GM12872 (cell line): Measurements from ENCODE around the gene NOX5.

Experiments
- TF ChIP-seq, protein P1 (sequence below): IDR thresholded peaks from 3 replicates; pipeline ENCODE4 v1.5.1; 2011; ENCODE audit warnings: low read depth, mild to moderate bottlenecking, low read length, moderate library complexity; ENCODE audit not compliant: insufficient read depth

NOX5 gene

DNA sequence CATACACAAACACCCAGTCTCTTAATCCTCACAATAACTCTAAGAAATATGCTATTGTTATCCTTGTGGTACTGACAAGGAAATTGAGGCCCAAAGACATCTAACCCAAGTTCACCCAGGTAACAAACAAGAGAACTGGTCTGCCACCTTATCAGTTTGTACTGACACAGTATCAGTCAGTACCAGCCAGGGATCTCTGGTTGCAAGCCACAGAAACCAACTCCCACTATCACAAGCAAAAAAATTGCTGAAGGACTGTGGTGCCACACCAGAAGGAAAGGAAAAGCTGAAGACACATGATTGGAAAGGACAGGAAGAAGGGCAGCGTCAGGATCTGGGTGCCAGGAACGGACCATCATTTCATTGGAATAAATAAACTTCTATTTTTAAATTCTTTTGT is 82.1 kb downstream of the NOX5 start:
- TF ChIP-seq, protein P1, sequence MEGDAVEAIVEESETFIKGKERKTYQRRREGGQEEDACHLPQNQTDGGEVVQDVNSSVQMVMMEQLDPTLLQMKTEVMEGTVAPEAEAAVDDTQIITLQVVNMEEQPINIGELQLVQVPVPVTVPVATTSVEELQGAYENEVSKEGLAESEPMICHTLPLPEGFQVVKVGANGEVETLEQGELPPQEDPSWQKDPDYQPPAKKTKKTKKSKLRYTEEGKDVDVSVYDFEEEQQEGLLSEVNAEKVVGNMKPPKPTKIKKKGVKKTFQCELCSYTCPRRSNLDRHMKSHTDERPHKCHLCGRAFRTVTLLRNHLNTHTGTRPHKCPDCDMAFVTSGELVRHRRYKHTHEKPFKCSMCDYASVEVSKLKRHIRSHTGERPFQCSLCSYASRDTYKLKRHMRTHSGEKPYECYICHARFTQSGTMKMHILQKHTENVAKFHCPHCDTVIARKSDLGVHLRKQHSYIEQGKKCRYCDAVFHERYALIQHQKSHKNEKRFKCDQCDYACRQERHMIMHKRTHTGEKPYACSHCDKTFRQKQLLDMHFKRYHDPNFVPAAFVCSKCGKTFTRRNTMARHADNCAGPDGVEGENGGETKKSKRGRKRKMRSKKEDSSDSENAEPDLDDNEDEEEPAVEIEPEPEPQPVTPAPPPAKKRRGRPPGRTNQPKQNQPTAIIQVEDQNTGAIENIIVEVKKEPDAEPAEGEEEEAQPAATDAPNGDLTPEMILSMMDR: no peak

DNA sequence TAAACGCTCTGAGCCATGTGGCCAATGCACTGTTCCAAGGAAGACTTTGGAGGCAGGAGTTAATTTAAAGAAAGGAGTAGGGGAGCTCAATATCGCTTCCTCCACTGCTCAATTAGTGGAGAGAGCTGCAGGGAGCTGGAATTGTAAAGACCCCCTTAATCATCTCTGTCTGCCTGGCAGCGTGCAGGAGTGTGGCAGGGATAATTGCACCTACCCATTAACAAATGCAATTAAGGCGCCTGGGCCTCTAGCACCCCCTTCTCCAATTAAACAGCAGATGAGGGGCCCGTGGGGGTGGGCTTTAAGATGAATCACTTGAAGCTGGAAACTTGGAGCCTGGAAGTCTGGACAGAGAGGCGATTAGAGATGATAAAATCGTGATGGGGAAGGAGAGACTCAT is 84.3 kb downstream of the NOX5 start:
- TF ChIP-seq, protein P1: no peak

DNA sequence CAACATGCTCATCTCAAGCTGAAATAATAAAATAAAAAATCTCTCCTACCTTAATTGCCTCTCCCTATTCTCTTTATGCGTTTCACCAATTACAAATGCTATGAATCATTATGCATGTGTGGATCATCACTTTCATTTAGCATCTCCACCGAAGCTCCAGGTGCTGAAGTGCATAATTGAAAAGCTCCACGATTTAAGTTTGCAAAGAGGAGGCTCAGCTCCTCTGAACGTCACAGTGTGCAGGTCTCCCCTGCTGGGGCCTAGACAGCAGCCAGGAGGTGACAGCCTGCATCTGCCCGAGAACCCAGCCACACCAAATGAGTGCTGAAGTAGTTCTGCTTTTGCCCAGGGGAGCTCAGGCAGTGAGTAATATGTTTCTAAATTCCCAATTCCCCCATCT is 85.4 kb downstream of the NOX5 start:
- TF ChIP-seq, protein P1: no peak

DNA sequence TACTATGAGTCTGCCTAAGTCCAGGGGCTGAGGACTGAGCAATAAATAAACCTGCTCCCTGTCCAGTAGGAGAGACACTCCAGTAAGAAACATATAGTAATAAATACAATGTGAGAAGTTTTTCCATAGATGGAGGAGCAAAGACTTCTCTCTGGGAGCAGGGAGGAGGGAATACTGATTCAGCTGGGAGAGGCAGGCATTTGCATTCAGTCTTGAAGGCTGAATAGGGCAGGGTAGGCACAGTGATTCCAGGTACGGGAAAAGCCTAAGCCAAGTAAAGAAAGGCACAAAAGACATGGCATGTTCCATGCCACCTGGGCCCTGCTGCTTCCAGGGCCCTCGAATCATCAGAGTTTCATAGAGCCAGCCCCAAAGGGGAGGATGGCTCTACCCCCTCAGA is 86.3 kb downstream of the NOX5 start:
- TF ChIP-seq, protein P1: no peak

DNA sequence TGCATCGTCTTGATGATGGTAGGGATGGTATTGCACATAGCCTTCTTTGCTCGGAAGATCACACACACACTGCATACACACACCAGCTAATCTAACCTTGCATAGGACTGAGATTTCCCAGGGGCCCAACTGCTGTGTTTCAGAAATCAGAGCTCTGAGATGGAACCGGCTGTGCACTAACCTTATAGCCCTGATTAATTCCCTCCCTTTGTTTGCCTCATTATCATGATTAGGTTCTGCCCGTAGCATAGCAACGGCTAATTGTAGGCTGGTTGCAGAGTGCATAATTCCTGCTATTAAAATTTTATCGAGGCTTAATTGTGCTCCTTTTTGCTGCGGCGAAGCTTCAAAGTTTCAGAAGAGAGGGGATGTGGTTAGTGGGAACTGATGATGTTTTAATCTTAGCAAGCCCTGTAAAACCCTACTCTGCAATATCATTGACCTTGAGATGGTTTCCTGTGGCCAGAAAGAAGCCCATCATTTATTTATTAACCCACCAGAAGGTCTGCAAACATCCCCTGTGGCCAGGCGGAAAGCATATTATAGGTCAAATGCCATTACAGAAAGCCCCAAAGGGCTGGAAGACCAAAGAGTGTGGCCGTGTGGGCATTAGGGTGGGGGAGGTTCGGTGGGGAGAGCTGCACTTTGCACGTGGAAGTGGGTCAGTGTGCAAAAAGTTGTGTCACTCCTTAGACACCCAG is 89.7 kb downstream of the NOX5 start:
- TF ChIP-seq, protein P1: no peak

DNA sequence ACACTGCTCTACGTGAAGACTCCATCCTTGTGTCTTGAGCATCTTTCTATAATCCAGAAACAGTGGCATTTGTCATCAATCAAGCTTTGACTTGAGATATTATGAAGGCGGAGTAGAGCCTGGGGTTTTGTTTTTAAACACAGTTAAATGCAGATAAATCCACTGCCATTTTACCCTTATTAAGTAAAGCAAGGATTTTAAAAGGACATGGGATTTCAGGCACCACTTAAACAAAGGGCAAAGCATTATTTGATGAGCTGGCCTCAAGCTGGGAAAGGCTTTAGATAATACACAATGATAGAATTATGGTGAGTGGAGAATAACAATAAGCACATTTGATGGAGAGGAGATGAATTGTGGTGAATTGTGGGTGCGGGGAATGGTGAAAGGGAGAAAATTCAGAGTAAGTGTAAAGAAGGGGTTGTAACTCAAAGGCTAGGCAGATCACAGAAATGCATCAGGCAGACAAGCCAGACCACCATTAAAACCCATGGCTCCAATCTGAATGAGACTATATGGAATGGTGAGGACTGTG is 91.0 kb downstream of the NOX5 start:
- TF ChIP-seq, protein P1: no peak

DNA sequence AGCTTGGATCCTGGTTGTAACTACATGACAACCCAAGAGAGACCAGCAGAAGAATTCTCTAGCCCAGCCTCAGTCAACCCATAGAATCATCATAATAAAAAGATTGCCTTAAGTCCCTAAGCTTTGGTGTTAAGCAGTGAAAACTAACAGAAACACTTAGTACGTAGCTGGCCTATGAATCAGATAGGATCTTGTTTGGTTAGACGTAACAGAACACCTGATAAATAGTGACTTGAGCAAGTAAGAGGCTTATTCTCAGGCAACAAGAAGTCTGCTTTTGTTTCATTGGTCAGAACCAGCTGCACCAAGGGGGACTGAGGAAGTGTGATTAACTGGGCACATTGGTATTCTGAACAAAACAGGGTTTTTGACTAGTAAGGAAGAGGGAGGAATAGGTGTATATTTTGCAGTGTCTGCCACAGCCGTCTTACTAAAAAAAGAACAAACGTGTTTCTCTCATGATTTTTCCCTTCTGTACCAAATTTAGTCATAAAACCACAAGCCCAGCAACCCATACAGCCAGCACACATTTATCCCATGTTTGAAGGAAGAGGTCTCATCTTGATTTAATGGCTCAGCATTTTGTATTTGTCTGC is 92.6 kb downstream of the NOX5 start:
- TF ChIP-seq, protein P1: no peak
